Erythroblast (primary cell): ENCODE data around the gene OPCML.

ENCODE experiments used
- DNase-seq, 2 experiments: peaks; one replicate each; lab custom pipeline; 2025; lab: John Stamatoyannopoulos, UW
- GATA1 ChIP-seq: IDR thresholded peaks from 2 replicates; pipeline ENCODE4 v1.6.1; 2011; ENCODE audit warnings: low read depth, mild to moderate bottlenecking, control low read depth, low read length, moderate library complexity
- POLR2A ChIP-seq: IDR thresholded peaks from 2 replicates; pipeline ENCODE4 v1.6.1; 2011; ENCODE audit warnings: mild to moderate bottlenecking, low read length

OPCML gene

GRCh38 chr11:132792341-132793140 is 739.8 kb downstream of the OPCML start:
- DNase-seq, result no peak
- no peak for TF ChIP-seq GATA1
- no peak for TF ChIP-seq POLR2A

DNA sequence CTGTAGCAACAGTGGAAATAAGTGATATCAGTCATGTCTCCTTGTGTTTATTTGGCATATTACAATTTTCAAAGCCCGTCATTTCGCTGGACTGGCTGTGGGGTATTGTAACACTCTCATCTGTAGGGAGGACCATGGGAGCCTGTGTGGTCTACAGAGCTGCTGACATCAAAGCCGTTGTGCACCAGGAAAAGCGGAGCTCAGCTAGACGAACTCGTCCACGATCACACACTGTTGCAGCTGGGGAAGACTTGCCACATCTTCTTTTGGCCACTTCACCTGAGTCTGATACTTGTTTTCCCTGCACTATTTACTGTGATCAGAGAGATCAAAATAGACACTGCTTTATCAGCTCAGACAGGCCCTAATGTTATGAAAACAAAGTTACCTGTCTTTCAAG is 741.3 kb downstream of the OPCML start:
- TF ChIP-seq POLR2A, result no peak
- TF ChIP-seq GATA1, result no peak
- DNase-seq, result no peak

GRCh38 chr11:132790466-132790865 is 741.8 kb downstream of the OPCML start:
- TF ChIP-seq POLR2A, result no peak
- TF ChIP-seq GATA1, result no peak
- DNase-seq, result no peak

- no peak for DNase-seq
- no peak for TF ChIP-seq GATA1
- TF ChIP-seq POLR2A, result no peak
Measured at GRCh38 chr11:132788816-132789325, 743.4 kb downstream of the OPCML start.

- no peak for DNase-seq
- TF ChIP-seq GATA1 (no peak), POLR2A (no peak)
Measured at GRCh38 chr11:132785878-132786277, 746.4 kb downstream of the OPCML start.

DNA sequence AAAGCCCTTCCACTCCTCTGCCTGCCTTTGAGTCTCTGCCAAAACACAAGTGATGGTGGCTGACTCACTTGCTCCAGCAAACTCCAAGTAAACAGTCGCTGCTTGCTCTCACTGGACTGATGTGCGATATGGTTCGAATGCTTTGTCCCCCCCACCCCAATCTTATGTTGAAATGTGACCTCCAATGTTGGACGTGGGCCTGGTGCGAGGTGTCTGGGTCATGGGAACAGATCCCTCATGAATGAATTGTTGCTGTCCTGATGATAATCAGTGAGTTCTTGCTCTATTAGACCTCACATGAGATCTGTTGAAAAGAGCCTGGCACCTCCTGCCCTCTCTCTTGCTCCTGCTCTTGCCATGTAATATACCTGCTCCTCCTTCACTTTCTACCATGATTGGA is 747.9 kb downstream of the OPCML start:
- TF ChIP-seq POLR2A (no peak), GATA1 (no peak)
- DNase-seq, result no peak

GRCh38 chr11:132782102-132782501 is 750.2 kb downstream of the OPCML start:
- TF ChIP-seq POLR2A (no peak), GATA1 (no peak)

GRCh38 chr11:132780046-132780445 is 752.3 kb downstream of the OPCML start:
- no peak for TF ChIP-seq GATA1
- TF ChIP-seq POLR2A, result no peak
- DNase-seq, result no peak

More at GRCh38 chr11:132782102-132782501, 750.2 kb downstream of the OPCML start:
- no peak for DNase-seq

DNA sequence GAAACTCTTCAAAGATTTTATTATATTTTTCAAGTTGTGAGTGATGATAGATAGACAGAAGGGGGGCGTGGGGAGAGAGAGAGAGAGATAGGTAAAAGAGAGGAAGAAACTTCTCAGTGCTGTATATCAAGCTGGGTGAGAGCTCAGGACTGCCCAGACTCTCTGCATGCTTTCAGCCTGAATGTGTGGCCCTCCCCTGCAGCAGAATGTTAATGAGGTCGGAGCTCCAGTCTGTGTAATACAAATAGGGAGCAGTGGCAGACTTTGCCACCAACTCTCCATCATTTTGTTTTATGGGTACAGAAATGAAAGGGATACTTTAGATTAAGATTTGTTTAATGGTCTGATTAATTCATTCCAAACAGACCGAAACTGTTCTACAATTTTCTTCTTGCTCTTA is 752.8 kb downstream of the OPCML start:
- no peak for TF ChIP-seq POLR2A
- no peak for TF ChIP-seq GATA1

GRCh38 chr11:132777067-132777975 is 755.0 kb downstream of the OPCML start:
- TF ChIP-seq POLR2A (no peak), GATA1 (no peak)

More for the DNA sequence above, 752.8 kb downstream of the OPCML start:
- DNase-seq, result no peak

GRCh38 chr11:132773751-132774150 is 758.5 kb downstream of the OPCML start:
- DNase-seq, result no peak
- TF ChIP-seq POLR2A (no peak), GATA1 (no peak)

More at GRCh38 chr11:132777067-132777975, 755.0 kb downstream of the OPCML start:
- DNase-seq, result no peak

GRCh38 chr11:132772703-132773545 is 759.4 kb downstream of the OPCML start:
- no peak for DNase-seq
- TF ChIP-seq GATA1 (no peak), POLR2A (no peak)

- TF ChIP-seq POLR2A (no peak), GATA1 (no peak)
- no peak for DNase-seq
Measured at GRCh38 chr11:132771746-132772145, 760.6 kb downstream of the OPCML start.

DNA sequence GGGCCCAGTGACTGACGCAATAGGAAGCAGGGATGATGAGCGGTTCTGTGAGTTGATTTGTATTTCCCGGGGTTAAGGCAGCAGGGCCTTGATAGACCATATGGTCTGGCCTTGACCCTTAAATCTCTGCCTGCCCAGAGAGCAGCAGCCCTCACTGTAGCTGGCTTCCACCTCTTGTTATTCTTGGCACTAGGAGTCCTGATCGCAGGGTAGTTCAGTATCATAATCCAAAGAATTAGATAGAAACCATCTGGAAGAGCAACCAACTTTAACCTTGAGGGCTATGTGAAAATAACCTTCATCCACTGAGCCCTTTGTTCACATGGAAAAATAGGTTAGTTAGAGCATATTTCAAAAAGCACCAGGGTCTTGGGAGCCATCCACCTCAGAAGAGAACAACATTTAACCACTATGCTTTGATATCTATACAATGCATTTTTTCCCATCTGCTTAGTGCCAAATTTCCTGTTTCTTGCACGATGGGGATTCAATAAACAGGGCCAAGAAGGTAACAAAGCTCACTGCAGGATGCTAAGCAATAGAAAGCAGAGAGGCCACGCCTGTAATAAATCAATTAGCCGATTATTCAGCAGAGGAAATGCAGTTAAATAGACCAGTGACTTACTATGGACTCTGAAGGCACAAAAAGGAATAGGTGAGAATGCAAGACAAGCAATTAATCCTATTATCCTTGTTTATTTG is 761.3 kb downstream of the OPCML start:
- no peak for DNase-seq
- TF ChIP-seq POLR2A (no peak), GATA1 (no peak)
